ENCODE results near the gene DOCK1.

Gene DOCK1

GRCh38 chr10:127122831-127123230, 217.6 kb downstream of the DOCK1 start:
- H3K4me3 ChIP-seq (ENCODE audit: low read depth, low read length): no peak overlapping the region
- no peak for TF ChIP-seq CTCF (conservative IDR thresholded peaks at IDR 0.05; ENCODE audit: low read depth, low read length)
- no peak for DNase-seq (ENCODE audit: low read depth)

GRCh38 chr10:127123626-127124025, 218.4 kb downstream of the DOCK1 start:
- DNase-seq (ENCODE audit: low read depth): peak; percentile 58
- no peak for TF ChIP-seq CTCF (conservative IDR thresholded peaks at IDR 0.05; ENCODE audit: low read depth, low read length)
- H3K4me3 ChIP-seq (ENCODE audit: low read depth, low read length): no peak overlapping the region

GRCh38 chr10:127125331-127125730, 220.1 kb downstream of the DOCK1 start:
- no peak for TF ChIP-seq CTCF (conservative IDR thresholded peaks at IDR 0.05; ENCODE audit: low read depth, low read length)
- DNase-seq (ENCODE audit: low read depth): no peak
- no peak overlapping the region for H3K4me3 ChIP-seq (ENCODE audit: low read depth, low read length)

- H3K4me3 ChIP-seq (ENCODE audit: low read depth, low read length): no peak overlapping the region
- no peak for TF ChIP-seq CTCF (conservative IDR thresholded peaks at IDR 0.05; ENCODE audit: low read depth, low read length)
These were observed 222.6 kb downstream of the DOCK1 start for GRCh38 chr10:127127822-127128221.

GRCh38 chr10:127129104-127129503, 223.9 kb downstream of the DOCK1 start:
- H3K4me3 ChIP-seq (ENCODE audit: low read depth, low read length): no peak overlapping the region
- TF ChIP-seq CTCF (conservative IDR thresholded peaks at IDR 0.05; ENCODE audit: low read depth, low read length): no peak
- DNase-seq (ENCODE audit: low read depth): no peak

More at GRCh38 chr10:127127822-127128221, 222.6 kb downstream of the DOCK1 start:
- no peak for DNase-seq (ENCODE audit: low read depth)

- no peak for TF ChIP-seq CTCF (conservative IDR thresholded peaks at IDR 0.05; ENCODE audit: low read depth, low read length)
- DNase-seq (ENCODE audit: low read depth): no peak
These were observed 227.2 kb downstream of the DOCK1 start for GRCh38 chr10:127132451-127132850.

GRCh38 chr10:127133225-127133624, 228.0 kb downstream of the DOCK1 start:
- no peak for TF ChIP-seq CTCF (conservative IDR thresholded peaks at IDR 0.05; ENCODE audit: low read depth, low read length)

More at GRCh38 chr10:127132451-127132850, 227.2 kb downstream of the DOCK1 start:
- H3K4me3 ChIP-seq (ENCODE audit: low read depth, low read length): no peak overlapping the region

More at GRCh38 chr10:127133225-127133624, 228.0 kb downstream of the DOCK1 start:
- DNase-seq (ENCODE audit: low read depth): no peak
- no peak overlapping the region for H3K4me3 ChIP-seq (ENCODE audit: low read depth, low read length)

All from choroid plexus epithelial cell (primary cell).